LoVo (cell line): ENCODE results near the gene CKAP2.
"Not testable (repeated sequence)": the region's sequence is repeated elsewhere in the genome, so short reads cannot be mapped to it uniquely, and the experiment has no call there.

Experiments used
- DNase-seq: peaks from one replicate; pipeline ENCODE4 v3.0.0-alpha.2; 2016; ENCODE audit warnings: low spot score

Gene CKAP2

GRCh38 chr13:52452470-52452869, 2.8 kb upstream of the CKAP2 start:
- no peak for DNase-seq

- DNase-seq, result peak; percentile 17
These were observed 839 bp upstream of the CKAP2 start for GRCh38 chr13:52454459-52454819.

- peak; percentile 83 for DNase-seq
These were observed 381 bp downstream of the CKAP2 start for GRCh38 chr13:52455677-52456041.

GRCh38 chr13:52459668-52460067, 4.4 kb downstream of the CKAP2 start:
- no peak for DNase-seq

- no peak for DNase-seq
These were observed 6.0 kb downstream of the CKAP2 start for GRCh38 chr13:52461265-52461664.

GRCh38 chr13:52463526-52463925, 8.2 kb downstream of the CKAP2 start:
- DNase-seq, result no peak

- DNase-seq, result not testable (repeated sequence)
These were observed 13.2 kb downstream of the CKAP2 start for GRCh38 chr13:52468487-52468886.

- DNase-seq, result not testable (repeated sequence)
These were observed 25.6 kb downstream of the CKAP2 start for GRCh38 chr13:52480677-52481428.

GRCh38 chr13:52487078-52487477, 31.8 kb downstream of the CKAP2 start:
- DNase-seq, result not testable (repeated sequence)

- not testable (repeated sequence) for DNase-seq
These were observed 33.5 kb downstream of the CKAP2 start for GRCh38 chr13:52488763-52489162.

GRCh38 chr13:52491015-52491414, 35.7 kb downstream of the CKAP2 start:
- DNase-seq, result not testable (repeated sequence)

- not testable (repeated sequence) for DNase-seq
These were observed 39.0 kb downstream of the CKAP2 start for GRCh38 chr13:52494241-52494640.

GRCh38 chr13:52497979-52498378, 42.7 kb downstream of the CKAP2 start:
- DNase-seq, result not testable (repeated sequence)

GRCh38 chr13:52502277-52502676, 47.0 kb downstream of the CKAP2 start:
- not testable (repeated sequence) for DNase-seq

GRCh38 chr13:52505843-52506242, 50.6 kb downstream of the CKAP2 start:
- not testable (repeated sequence) for DNase-seq

GRCh38 chr13:52509532-52509931, 54.3 kb downstream of the CKAP2 start:
- DNase-seq, result not testable (repeated sequence)

- DNase-seq, result not testable (repeated sequence)
These were observed 55.0 kb downstream of the CKAP2 start for GRCh38 chr13:52510221-52510797.

GRCh38 chr13:52511598-52511997, 56.3 kb downstream of the CKAP2 start:
- not testable (repeated sequence) for DNase-seq

GRCh38 chr13:52513957-52514596, 58.8 kb downstream of the CKAP2 start:
- peak; percentile 27 for DNase-seq

GRCh38 chr13:52523323-52523722, 68.0 kb downstream of the CKAP2 start:
- not testable (repeated sequence) for DNase-seq
